Thyroid gland (tissue), 4 donors: Measurements from ENCODE around the gene CEMIP2.

Experiments used
- CTCF ChIP-seq, 6 experiments: fragments of 200-600 bp in 3 of 6; fragments of 450-650 bp in 3 of 6; sonication (generic) in 3 of 6; IDR thresholded peaks; one replicate each; pipeline ENCODE4 v1.5.1; 2016 to 2019; ENCODE audit warnings: antibody characterized with exemption in 6 of 6, mild to moderate bottlenecking in 2 of 6, inconsistent platforms in 1 of 6, moderate library complexity in 1 of 6
- POLR2A ChIP-seq, 2 donors: fragments of 450-650 bp; IDR thresholded peaks; one replicate each; pipeline ENCODE4 v1.6.1; 2017; ENCODE audit warnings: antibody characterized with exemption in 2 of 2, mild to moderate bottlenecking in 2 of 2, moderate library complexity in 1 of 2

- TF ChIP-seq CTCF (IDR thresholded peaks at IDR 0.05), result no peak
- no peak for TF ChIP-seq POLR2A (IDR thresholded peaks at IDR 0.05)
Measured at GRCh38 chr9:71636143-71636839, 132.0 kb downstream of the CEMIP2 start.
